Activated naive CD4-positive, alpha-beta T cell treated with anti-CD3 and anti-CD28 coated beads, Interleukin-2, amount 50 U/mL, for 24 hours (primary cell): ENCODE measurements around the gene CLDN3.
"Not testable (repeated sequence)": the region's sequence is repeated elsewhere in the genome, so short reads cannot be mapped to it uniquely, and the experiment has no call there.

Experiments
- H3K27ac Mint-ChIP-seq: one replicate; pipeline ENCODE4 v1.8.0; 2021; ENCODE audit warnings: mild to moderate bottlenecking, mixed read lengths
- H3K27me3 Mint-ChIP-seq: one replicate; pipeline ENCODE4 v1.8.0; 2021; ENCODE audit warnings: mixed read lengths
- H3K36me3 Mint-ChIP-seq: one replicate; pipeline ENCODE4 v1.8.0; 2021; ENCODE audit warnings: mixed read lengths
- H3K4me1 Mint-ChIP-seq: one replicate; pipeline ENCODE4 v1.8.0; 2021; ENCODE audit warnings: mixed read lengths
- H3K4me3 Mint-ChIP-seq: one replicate; pipeline ENCODE4 v1.8.0; 2021; ENCODE audit warnings: mild to moderate bottlenecking, mixed read lengths
- H3K9me3 Mint-ChIP-seq: one replicate; pipeline ENCODE4 v1.8.0; 2021; ENCODE audit warnings: mixed read lengths

The CLDN3 gene

DNA sequence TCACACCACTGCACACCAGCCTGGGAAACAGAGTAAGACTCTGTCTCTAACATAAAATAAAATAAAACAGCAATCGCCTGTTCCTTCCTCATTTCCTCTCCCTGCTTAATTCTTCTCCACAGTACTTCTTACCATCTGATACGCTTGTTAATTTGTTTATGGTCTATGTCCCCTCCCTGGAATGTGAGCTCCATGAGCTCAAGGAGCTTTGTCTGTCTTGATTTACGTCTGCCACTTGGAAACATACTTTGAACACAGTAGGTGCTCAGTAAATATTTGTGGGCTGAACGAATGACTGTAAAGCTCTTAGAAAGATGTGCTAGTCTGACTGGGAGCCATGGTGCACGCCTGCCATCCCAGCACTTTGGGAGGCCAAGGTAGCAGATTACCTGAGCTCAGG, 41.5 kb downstream of the CLDN3 start:
- Mint-ChIP-seq H3K27me3 (peaks cover 4% of the 10 kb centered on the region), H3K4me1 (no peaks in the 10 kb centered on the region), H3K27ac (peak overlapping the region; percentile 65), H3K36me3 (no peaks in the 10 kb centered on the region), H3K9me3 (no peaks in the 10 kb centered on the region), H3K4me3 (no peak overlapping the region)

DNA sequence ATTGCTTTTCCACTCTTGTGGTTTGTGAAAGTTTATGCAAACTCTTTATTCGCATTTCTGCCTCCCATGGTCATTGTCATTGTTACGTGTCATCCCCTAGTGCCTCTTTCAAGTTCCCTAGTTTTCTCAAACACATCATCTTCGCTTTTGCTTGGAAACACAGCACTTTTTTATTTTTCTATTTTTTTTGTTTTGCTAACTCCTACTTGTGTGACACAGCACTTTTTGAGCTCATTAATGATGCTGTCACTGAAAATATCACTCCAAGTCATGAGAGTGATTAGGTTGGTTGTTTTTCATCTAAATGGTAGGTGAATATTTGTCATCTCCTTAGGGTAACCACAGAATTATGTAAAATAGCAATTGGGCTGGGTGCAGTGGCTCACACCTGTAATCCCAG, 42.1 kb downstream of the CLDN3 start:
- Mint-ChIP-seq H3K27ac (no peak overlapping the region), H3K9me3 (no peaks in the 10 kb centered on the region), H3K27me3 (peaks cover 4% of the 10 kb centered on the region), H3K36me3 (no peaks in the 10 kb centered on the region), H3K4me3 (no peak overlapping the region), H3K4me1 (no peaks in the 10 kb centered on the region)

DNA sequence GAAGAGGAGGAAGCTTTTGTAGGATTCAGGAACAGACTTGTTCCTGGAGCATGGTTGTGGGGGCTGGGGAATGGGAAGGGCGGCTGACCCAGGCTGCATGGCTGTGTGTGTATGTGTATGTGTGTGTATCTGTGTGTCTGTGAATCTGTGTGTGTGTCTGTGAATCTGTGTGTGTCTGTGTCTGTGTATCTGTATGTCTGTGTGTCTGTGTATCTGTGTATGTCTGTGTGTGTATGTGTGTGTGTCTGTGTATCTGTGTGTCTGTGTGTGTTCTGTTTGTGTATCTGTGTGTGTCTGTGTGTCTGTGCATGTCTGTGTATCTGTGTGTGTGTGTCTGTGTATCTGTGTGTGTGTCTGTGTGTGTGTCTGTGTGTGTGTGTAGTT, 44.0 kb downstream of the CLDN3 start:
- Mint-ChIP-seq H3K36me3 (no peaks in the 10 kb centered on the region), H3K4me3 (no peak overlapping the region), H3K9me3 (no peaks in the 10 kb centered on the region), H3K4me1 (no peaks in the 10 kb centered on the region), H3K27me3 (peaks cover 4% of the 10 kb centered on the region), H3K27ac (no peak overlapping the region)

DNA sequence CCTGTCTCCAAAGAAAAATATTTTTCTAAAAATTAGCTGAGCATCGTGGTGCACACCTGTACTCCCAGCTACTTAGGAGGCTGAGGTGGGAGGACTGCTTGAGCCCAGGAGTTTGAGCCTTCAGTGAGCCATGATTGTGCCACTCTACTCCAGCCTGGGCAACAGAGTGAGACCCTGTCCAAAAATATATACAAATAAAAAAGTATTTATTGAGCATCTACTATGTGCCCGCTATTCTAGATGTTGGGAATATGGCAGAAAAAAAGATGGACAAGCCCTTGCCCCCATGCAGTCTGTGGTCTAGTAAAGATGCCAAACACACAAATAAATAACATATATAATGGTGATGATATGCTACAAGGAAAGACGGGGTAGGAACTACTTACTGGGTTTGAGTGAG, 46.3 kb downstream of the CLDN3 start:
- no peaks in the 10 kb centered on the region for H3K9me3 Mint-ChIP-seq
- peaks cover 6% of the 10 kb centered on the region for H3K4me1 Mint-ChIP-seq
- no peak overlapping the region for H3K4me3 Mint-ChIP-seq
- no peaks in the 10 kb centered on the region for H3K36me3 Mint-ChIP-seq
- peaks cover 6% of the 10 kb centered on the region for H3K27me3 Mint-ChIP-seq
- H3K27ac Mint-ChIP-seq, result no peak overlapping the region

DNA sequence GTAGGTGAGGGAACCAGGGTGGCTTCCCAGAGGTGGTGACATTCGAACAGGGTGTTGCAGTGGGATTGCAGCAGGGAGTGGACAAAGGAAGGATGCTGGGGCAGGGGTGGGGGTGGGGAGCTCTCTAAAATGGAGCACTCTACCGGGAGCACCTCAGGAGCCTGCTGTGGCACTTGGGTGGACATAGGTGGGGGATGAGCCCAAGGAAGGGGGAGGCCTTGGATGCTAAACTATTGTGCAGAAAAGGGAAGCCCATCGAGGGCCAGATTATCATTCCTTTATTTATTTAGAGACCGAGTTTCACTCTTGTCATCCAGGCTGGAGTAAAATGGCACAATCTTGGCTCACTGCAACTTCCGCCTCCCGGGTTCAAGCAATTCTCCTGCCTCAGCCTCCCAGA, 47.3 kb downstream of the CLDN3 start:
- Mint-ChIP-seq H3K4me3 (no peak overlapping the region), H3K9me3 (no peaks in the 10 kb centered on the region), H3K27me3 (peaks cover 2% of the 10 kb centered on the region), H3K27ac (no peak overlapping the region), H3K4me1 (peaks cover 12% of the 10 kb centered on the region), H3K36me3 (no peaks in the 10 kb centered on the region)

DNA sequence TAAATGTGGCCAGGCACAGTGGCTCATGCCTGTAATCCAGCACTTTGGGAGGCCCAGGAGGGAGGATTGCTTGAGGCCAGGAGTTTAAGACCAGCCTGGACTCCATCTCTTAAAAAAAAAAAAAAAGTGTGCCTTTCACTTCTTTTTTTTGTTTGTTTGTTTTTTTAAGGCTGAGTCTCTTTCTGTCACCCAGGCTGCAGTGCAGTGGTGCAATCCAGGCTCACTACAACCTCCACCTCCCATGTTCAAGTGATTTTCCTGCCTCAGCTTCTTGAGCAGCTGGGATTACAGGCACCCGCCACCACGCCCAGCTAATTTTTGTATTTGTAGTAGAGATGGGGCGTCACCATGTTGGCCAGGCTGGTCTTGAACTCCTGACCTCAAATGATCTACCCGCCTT, 47.9 kb downstream of the CLDN3 start:
- H3K4me1 Mint-ChIP-seq, result peaks cover 17% of the 10 kb centered on the region
- not testable (repeated sequence) for H3K4me3 Mint-ChIP-seq, H3K27ac Mint-ChIP-seq, H3K27me3 Mint-ChIP-seq, H3K9me3 Mint-ChIP-seq, H3K36me3 Mint-ChIP-seq

DNA sequence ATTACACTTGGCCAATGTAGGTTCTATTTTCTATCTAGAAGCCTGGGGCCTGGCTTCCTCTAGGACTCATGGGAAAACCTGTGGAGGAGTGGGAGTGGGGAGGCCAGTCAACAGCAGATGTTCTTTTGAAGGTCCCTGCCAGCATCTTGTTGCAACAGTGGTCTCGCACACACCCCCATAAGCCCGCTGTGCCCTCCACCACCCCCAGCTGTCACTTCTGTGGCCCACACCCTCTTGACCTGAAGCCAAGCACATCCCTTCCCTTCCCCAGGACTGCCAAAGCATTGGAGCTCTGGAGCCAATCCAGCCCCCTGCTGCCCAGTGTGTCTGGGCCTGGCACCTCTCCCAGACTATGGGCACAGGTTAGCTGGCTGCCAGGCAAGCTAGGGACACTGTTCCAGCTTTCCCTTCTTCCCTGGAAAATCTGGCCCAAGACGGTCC, 48.7 kb downstream of the CLDN3 start:
- H3K27ac Mint-ChIP-seq, result no peak overlapping the region
- peaks cover 2% of the 10 kb centered on the region for H3K36me3 Mint-ChIP-seq
- no peaks in the 10 kb centered on the region for H3K9me3 Mint-ChIP-seq
- H3K4me1 Mint-ChIP-seq, result peaks cover 21% of the 10 kb centered on the region
- H3K4me3 Mint-ChIP-seq, result peak overlapping the region; percentile 66
- H3K27me3 Mint-ChIP-seq, result peaks cover 2% of the 10 kb centered on the region

DNA sequence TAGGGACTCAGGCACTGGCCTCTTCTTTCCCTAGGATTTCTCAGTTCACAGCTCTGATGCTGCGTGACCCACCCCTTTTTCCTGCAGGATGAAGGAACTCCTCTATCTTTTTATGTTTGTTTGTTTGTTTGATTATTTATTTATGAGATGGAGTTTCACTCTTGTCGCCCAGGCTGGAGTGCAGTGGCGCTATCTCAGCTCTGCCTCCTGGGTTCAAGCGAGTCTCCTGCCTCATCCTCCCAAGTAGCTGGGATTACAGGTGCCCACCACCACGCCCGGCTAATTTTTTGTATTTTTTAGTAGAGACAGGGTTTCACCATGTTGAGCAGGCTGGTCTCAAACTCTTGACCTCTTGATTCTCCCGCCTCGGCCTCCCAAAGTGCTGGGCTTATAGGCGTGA, 49.6 kb downstream of the CLDN3 start:
- H3K4me1 Mint-ChIP-seq, result peaks cover 30% of the 10 kb centered on the region
- peak overlapping the region; percentile 51 for H3K27ac Mint-ChIP-seq
- not testable (repeated sequence) for H3K27me3 Mint-ChIP-seq, H3K36me3 Mint-ChIP-seq, H3K9me3 Mint-ChIP-seq
- H3K4me3 Mint-ChIP-seq, result peak overlapping the region; percentile 84

DNA sequence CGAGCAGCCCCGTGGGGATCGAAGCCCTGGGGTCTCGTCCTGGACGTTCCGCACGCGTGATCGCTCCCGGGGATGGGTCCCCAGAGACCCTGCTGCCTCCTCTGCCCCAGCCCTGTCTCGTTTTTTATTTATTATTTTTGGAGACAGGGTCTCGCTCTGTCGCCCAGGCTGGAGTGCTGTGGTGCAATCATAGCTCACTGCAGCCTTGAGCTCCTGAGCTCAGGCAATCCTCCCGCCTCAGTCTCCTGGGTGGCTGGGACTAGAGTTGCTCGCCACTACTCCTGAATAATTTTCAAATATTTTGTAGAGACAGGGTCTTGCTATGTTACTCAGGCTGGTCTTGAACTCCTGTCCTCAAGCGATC, 50.3 kb downstream of the CLDN3 start:
- H3K9me3 Mint-ChIP-seq, result no peaks in the 10 kb centered on the region
- H3K4me1 Mint-ChIP-seq, result peaks cover 31% of the 10 kb centered on the region
- peak overlapping the region; percentile 84 for H3K4me3 Mint-ChIP-seq
- H3K27me3 Mint-ChIP-seq, result peaks cover 2% of the 10 kb centered on the region
- peaks cover 2% of the 10 kb centered on the region for H3K36me3 Mint-ChIP-seq
- H3K27ac Mint-ChIP-seq, result no peak overlapping the region
